GM21390 (cell line): Measurements from ENCODE around the gene PARD3.
"Not testable (repeated sequence)": the region's sequence is repeated elsewhere in the genome, so short reads cannot be mapped to it uniquely, and the experiment has no call there.

Source experiments
- ATAC-seq: cut with Tn5 transposase; IDR thresholded peaks from one replicate; pipeline ENCODE4 v1.9.1; 2021; ENCODE audit not compliant: unreplicated experiment

Gene PARD3

GRCh38 chr10:34744590-34744989, 70.5 kb downstream of the PARD3 start:
- ATAC-seq: no peak

GRCh38 chr10:34743814-34744213, 71.3 kb downstream of the PARD3 start:
- ATAC-seq: no peak

GRCh38 chr10:34742456-34742855, 72.6 kb downstream of the PARD3 start:
- ATAC-seq: no peak

- ATAC-seq: not testable (repeated sequence)
Observed at GRCh38 chr10:34741087-34741486, 74.0 kb downstream of the PARD3 start.

- no peak for ATAC-seq
Observed at GRCh38 chr10:34740321-34740720, 74.8 kb downstream of the PARD3 start.

GRCh38 chr10:34739915-34740314, 75.2 kb downstream of the PARD3 start:
- ATAC-seq: no peak

GRCh38 chr10:34737772-34738169, 77.3 kb downstream of the PARD3 start:
- ATAC-seq: no peak

GRCh38 chr10:34736976-34737771, 77.9 kb downstream of the PARD3 start:
- no peak for ATAC-seq

- ATAC-seq: no peak
Observed at GRCh38 chr10:34734918-34735317, 80.2 kb downstream of the PARD3 start.

GRCh38 chr10:34732926-34733325, 82.2 kb downstream of the PARD3 start:
- no peak for ATAC-seq

- ATAC-seq: no peak
Observed at GRCh38 chr10:34731885-34732701, 83.0 kb downstream of the PARD3 start.

GRCh38 chr10:34731213-34731612, 83.9 kb downstream of the PARD3 start:
- ATAC-seq: no peak

GRCh38 chr10:34730726-34731125, 84.4 kb downstream of the PARD3 start:
- no peak for ATAC-seq

GRCh38 chr10:34729619-34730018, 85.5 kb downstream of the PARD3 start:
- ATAC-seq: no peak

GRCh38 chr10:34728361-34728760, 86.7 kb downstream of the PARD3 start:
- ATAC-seq: no peak

- ATAC-seq: no peak
Observed at GRCh38 chr10:34727595-34728033, 87.5 kb downstream of the PARD3 start.

- ATAC-seq: no peak
Observed at GRCh38 chr10:34726862-34727261, 88.2 kb downstream of the PARD3 start.

GRCh38 chr10:34723750-34724149, 91.3 kb downstream of the PARD3 start:
- ATAC-seq: no peak

- ATAC-seq: no peak
Observed at GRCh38 chr10:34722404-34722803, 92.7 kb downstream of the PARD3 start.

- ATAC-seq: no peak
Observed at GRCh38 chr10:34721208-34721840, 93.8 kb downstream of the PARD3 start.

- no peak for ATAC-seq
Observed at GRCh38 chr10:34719746-34720145, 95.3 kb downstream of the PARD3 start.

- no peak for ATAC-seq
Observed at GRCh38 chr10:34719328-34719727, 95.8 kb downstream of the PARD3 start.
